Measurements from ENCODE around the gene MX1. TPM values are rescaled to one million over a fixed set of nuclear protein-coding genes. Genes with fewer than 3 reads are reported as not detected.

The MX1 gene
- total RNA-seq, 1 experiment from 2014 or later, result 2.0 TPM

GRCh38 chr21:41500931-41501381, 74.9 kb downstream of the MX1 start (continued):
- TF ChIP-seq ZFX (IDR thresholded peaks at IDR 0.05) (no peak), RAD21 (IDR thresholded peaks at IDR 0.05; ENCODE audit: low read depth) (no peak), POLR2A (IDR thresholded peaks at IDR 0.05; ENCODE audit: borderline replicate concordance, extremely low read depth, insufficient read depth, insufficient read length) (no peak), EZH2phosphoT487 (IDR thresholded peaks at IDR 0.05; ENCODE audit: borderline replicate concordance) (no peak), SRF (IDR thresholded peaks at IDR 0.05; ENCODE audit: low read depth) (no peak), TCF7L2 (IDR thresholded peaks at IDR 0.05; ENCODE audit: borderline replicate concordance, extremely low read depth, insufficient read depth, insufficient read length) (no peak), ELF1 (IDR thresholded peaks at IDR 0.05; ENCODE audit: borderline replicate concordance, low read depth) (no peak)

GRCh38 chr21:41501919-41502318, 75.9 kb downstream of the MX1 start:
- Histone ChIP-seq H3K27me3 (ENCODE audit: insufficient read depth, low read length) (peaks cover 10% of the 10 kb centered on the region), H3K79me2 (ENCODE audit: insufficient read depth, low read length) (no peaks in the 10 kb centered on the region), H3K9me2 (ENCODE audit: insufficient read depth) (no peaks in the 10 kb centered on the region), H3K4me2 (ENCODE audit: low read length) (no peak overlapping the region), H3K4me1 (ENCODE audit: control insufficient read depth in 1 of 2, insufficient read depth in 2 of 2, low read length in 2 of 2) (no peaks in the 10 kb centered on the region), H3K36me3 (ENCODE audit: control insufficient read depth in 1 of 2, insufficient read depth in 2 of 2, low read length in 2 of 2) (no peaks in the 10 kb centered on the region), H3K9ac (ENCODE audit: low read length) (no peak overlapping the region), H2AFZ (ENCODE audit: low read depth, low read length, poor library complexity, severe bottlenecking) (no peak overlapping the region), H3K27ac (ENCODE audit: low read depth, low read length) (no peak overlapping the region), H3K4me3 (replicated peaks in 1 of 2; ENCODE audit: low read depth in 1 of 2, low read length in 2 of 2) (no peak overlapping the region), H3K9me3 (ENCODE audit: control insufficient read depth in 1 of 2, insufficient read depth in 1 of 2, low read depth in 1 of 2, low read length in 2 of 2) (no peaks in the 10 kb centered on the region), H4K20me1 (ENCODE audit: insufficient read depth) (no peaks in the 10 kb centered on the region)
- DNase-seq (ENCODE audit: low read depth, low spot score) (no peak), ATAC-seq (no peak)
- ChIA-PET POLR2A (no interaction called here), RAD21 (ENCODE audit: low non-redundant PET in 1 of 2, low total read pairs in 2 of 2, uncharacterized antibody in 2 of 2, unreplicated experiment in 2 of 2) (no interaction called here), CTCF (no interaction called here)
- TF ChIP-seq CBX3 (IDR thresholded peaks at IDR 0.05; ENCODE audit: low read depth) (no peak), SP1 (IDR thresholded peaks at IDR 0.05; ENCODE audit: low read depth) (no peak), FOSL1 (IDR thresholded peaks at IDR 0.05; ENCODE audit: low read depth) (no peak), ELF1 (IDR thresholded peaks at IDR 0.05; ENCODE audit: borderline replicate concordance, low read depth) (no peak), ZNF274 (IDR thresholded peaks at IDR 0.05; ENCODE audit: low read depth, low read length) (no peak), ATF3 (IDR thresholded peaks at IDR 0.05) (no peak), REST (IDR thresholded peaks at IDR 0.05; ENCODE audit: low read depth) (no peak), MAX (IDR thresholded peaks at IDR 0.05) (no peak), JUND (IDR thresholded peaks at IDR 0.05) (no peak), EGR1 (IDR thresholded peaks at IDR 0.05; ENCODE audit: low read depth) (no peak), SIN3A (IDR thresholded peaks at IDR 0.05; ENCODE audit: low read depth) (no peak)
- TF ChIP-seq, protein P1, sequence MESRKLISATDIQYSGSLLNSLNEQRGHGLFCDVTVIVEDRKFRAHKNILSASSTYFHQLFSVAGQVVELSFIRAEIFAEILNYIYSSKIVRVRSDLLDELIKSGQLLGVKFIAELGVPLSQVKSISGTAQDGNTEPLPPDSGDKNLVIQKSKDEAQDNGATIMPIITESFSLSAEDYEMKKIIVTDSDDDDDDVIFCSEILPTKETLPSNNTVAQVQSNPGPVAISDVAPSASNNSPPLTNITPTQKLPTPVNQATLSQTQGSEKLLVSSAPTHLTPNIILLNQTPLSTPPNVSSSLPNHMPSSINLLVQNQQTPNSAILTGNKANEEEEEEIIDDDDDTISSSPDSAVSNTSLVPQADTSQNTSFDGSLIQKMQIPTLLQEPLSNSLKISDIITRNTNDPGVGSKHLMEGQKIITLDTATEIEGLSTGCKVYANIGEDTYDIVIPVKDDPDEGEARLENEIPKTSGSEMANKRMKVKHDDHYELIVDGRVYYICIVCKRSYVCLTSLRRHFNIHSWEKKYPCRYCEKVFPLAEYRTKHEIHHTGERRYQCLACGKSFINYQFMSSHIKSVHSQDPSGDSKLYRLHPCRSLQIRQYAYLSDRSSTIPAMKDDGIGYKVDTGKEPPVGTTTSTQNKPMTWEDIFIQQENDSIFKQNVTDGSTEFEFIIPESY (IDR thresholded peaks at IDR 0.05; ENCODE audit: extremely low read depth, insufficient replicate concordance, low read length), result no peak
- TF ChIP-seq, protein P2, sequence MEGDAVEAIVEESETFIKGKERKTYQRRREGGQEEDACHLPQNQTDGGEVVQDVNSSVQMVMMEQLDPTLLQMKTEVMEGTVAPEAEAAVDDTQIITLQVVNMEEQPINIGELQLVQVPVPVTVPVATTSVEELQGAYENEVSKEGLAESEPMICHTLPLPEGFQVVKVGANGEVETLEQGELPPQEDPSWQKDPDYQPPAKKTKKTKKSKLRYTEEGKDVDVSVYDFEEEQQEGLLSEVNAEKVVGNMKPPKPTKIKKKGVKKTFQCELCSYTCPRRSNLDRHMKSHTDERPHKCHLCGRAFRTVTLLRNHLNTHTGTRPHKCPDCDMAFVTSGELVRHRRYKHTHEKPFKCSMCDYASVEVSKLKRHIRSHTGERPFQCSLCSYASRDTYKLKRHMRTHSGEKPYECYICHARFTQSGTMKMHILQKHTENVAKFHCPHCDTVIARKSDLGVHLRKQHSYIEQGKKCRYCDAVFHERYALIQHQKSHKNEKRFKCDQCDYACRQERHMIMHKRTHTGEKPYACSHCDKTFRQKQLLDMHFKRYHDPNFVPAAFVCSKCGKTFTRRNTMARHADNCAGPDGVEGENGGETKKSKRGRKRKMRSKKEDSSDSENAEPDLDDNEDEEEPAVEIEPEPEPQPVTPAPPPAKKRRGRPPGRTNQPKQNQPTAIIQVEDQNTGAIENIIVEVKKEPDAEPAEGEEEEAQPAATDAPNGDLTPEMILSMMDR (IDR thresholded peaks at IDR 0.05 in 2 of 3, conservative IDR thresholded peaks at IDR 0.05 in 1 of 3; ENCODE audit: borderline replicate concordance in 1 of 3, insufficient read depth in 1 of 3, low read depth in 2 of 3, low read length in 2 of 3), result no peak
- intact Hi-C loops (cut with micrococcal nuclease), result no loop called here
- no TSS peak for BruUV-seq (replicated peaks)
